ENCODE results near the gene SAXO2. TPM values are rescaled to one million over a fixed set of nuclear protein-coding genes. Genes with fewer than 3 reads are reported as not detected.
"Not testable (repeated sequence)": the region's sequence is repeated elsewhere in the genome, so short reads cannot be mapped to it uniquely, and the experiment has no call there.

SAXO2 gene
- polyA plus RNA-seq, 1 donor: 8.0 TPM

DNA sequence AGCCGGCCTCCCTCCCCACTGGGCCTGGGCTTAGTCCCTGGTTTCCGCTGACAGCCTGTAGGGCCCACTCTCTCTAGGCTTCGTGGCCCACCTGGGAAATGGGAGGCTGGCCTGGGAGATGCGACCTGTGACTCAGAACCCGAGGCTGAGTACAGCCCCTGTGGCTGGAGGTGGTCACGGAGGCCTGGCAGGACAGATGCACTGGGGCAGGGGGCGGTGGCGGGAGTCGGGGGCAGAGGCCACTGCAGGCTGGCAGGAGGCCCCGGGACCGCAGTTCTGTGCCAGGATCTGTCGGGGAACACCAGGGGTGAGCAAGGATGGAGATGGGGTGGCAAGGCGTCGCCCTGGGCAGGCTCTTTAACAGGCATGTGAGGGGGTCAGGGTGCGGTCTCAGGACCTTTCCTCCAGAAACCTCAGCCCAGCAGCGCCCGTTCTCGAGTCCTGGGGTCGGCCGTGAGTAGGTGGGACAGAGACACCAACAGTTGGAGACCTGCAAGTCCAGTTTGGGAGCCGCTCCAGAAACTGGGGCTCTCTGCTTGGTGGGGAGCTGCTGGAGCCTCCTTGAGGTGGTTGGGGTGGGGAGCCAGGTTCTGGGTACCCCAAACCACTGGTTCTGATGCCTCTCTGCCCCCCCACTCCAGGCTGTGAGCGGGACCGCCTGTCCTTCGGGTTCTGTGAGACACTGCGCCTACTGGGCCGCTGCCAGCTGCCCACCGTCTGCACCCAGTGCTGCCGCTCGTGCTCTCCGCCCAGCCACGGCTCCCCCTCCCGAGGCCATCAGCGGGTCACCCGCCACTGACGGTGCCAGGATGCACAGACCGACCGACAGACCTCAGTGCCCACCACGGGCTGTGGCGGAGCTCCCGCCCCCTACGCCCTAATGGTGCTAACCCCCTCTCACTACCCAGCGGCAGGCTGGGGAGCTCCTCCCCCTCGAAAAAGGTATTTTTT, 71.3 kb downstream of the SAXO2 start:
- DNase-seq: not testable (repeated sequence)

Other genes with a start within 250 kb of the SAXO2 start
- 11.1 TPM for gene MEX3B, start 216.8 kb upstream of the SAXO2 start, polyA plus RNA-seq (ENCODE audit: insufficient read length)
- 21.7 TPM for gene EFL1, start 84 bp upstream of the SAXO2 start, polyA plus RNA-seq (ENCODE audit: insufficient read length)
- gene GOLGA6L10, start 86.7 kb downstream of the SAXO2 start, polyA plus RNA-seq (ENCODE audit: insufficient read length): 7.8 TPM
- 30.7 TPM for gene GOLGA6L9, start 167.0 kb downstream of the SAXO2 start, polyA plus RNA-seq (ENCODE audit: insufficient read length)